SK-N-MC (cell line): ENCODE data around the gene MAML2.

ENCODE experiments used
- EZH2 ChIP-seq: fragments of 200-600 bp; sonication (generic); IDR thresholded peaks from one replicate; pipeline ENCODE4 v1.6.1; 2017; ENCODE audit warnings: antibody characterized with exemption
- FOXP2 ChIP-seq: optimal IDR thresholded peaks from 2 replicates; pipeline ENCODE3; 2011; ENCODE audit warnings: mild to moderate bottlenecking, moderate library complexity; ENCODE audit not compliant: insufficient read depth; ENCODE audit errors: extremely low read length, control extremely low read depth
- POLR2AphosphoS5 ChIP-seq: IDR thresholded peaks from 2 replicates; pipeline ENCODE4 v1.6.1; 2012; ENCODE audit warnings: mild to moderate bottlenecking, low read depth, low read length, borderline replicate concordance

DNA sequence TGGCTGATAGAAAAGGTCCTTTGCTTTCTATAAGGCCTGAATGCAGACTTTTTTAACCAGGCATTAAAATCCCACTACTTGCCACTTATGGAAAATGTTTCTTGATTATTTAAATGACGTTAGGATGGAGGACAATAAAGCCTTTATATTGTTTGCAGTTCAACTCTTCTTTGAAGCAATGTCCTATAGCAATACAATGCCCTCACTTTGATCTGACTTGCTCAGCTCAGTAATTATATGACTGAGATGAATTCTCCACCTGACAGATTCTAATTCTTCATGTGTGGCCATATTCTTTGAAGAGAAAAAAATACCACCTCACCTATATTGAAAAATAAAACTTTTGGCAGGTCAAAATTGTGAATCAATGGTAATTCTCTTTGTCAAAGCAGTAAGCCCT is 237.1 kb downstream of the MAML2 start:
- TF ChIP-seq EZH2 = no peak
- no peak for TF ChIP-seq POLR2AphosphoS5
- no peak for TF ChIP-seq FOXP2
